WTC11 (cell line): ENCODE measurements around the gene LIMS2.

Source experiments
- CREB1 ChIP-seq: sonication (generic); formaldehyde crosslinking; IDR thresholded peaks from 2 replicates; pipeline ENCODE4 v1.8.0; 2023; ENCODE audit warnings: mild to moderate bottlenecking, missing genetic modification reagents
- CREM ChIP-seq: sonication (generic); formaldehyde crosslinking; IDR thresholded peaks from 2 replicates; pipeline ENCODE4 v1.8.1; 2022; ENCODE audit warnings: mild to moderate bottlenecking, missing genetic modification reagents, moderate library complexity
- ZNF121 ChIP-seq: sonication (generic); formaldehyde crosslinking; IDR thresholded peaks from 2 replicates; pipeline ENCODE4 v1.8.0; 2023; ENCODE audit warnings: missing genetic modification reagents
- TF ChIP-seq, protein P1 (sequence below): fragments of 200-600 bp; IDR thresholded peaks from 2 replicates; pipeline ENCODE4 v1.8.0; 2022; ENCODE audit warnings: antibody characterized with exemption

DNA sequence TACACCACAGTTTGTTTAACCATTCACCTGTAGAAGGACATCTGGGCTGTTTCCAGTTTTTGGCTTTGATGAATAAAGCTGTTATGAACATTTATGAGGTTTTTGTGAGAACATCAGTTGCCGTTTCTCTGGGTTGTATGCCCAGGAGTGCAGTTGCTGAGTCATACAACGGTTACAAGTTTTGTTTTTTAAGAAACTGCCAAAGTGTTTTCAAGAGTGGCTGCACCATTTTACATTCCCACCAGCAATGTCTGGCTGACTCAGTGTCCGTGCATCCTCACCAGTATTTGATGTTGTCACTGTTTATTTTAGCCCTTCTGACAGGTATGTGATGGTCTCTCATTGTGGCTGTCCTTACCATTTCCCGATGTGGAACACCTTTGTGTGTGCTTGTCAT, 77.3 kb downstream of the LIMS2 start:
- TF ChIP-seq CREM (no peak), CREB1 (CRISPR knock-in tag) (no peak), ZNF121 (CRISPR knock-in tag) (no peak)
- TF ChIP-seq, protein P1, sequence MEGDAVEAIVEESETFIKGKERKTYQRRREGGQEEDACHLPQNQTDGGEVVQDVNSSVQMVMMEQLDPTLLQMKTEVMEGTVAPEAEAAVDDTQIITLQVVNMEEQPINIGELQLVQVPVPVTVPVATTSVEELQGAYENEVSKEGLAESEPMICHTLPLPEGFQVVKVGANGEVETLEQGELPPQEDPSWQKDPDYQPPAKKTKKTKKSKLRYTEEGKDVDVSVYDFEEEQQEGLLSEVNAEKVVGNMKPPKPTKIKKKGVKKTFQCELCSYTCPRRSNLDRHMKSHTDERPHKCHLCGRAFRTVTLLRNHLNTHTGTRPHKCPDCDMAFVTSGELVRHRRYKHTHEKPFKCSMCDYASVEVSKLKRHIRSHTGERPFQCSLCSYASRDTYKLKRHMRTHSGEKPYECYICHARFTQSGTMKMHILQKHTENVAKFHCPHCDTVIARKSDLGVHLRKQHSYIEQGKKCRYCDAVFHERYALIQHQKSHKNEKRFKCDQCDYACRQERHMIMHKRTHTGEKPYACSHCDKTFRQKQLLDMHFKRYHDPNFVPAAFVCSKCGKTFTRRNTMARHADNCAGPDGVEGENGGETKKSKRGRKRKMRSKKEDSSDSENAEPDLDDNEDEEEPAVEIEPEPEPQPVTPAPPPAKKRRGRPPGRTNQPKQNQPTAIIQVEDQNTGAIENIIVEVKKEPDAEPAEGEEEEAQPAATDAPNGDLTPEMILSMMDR, result no peak
